ENCODE results near the gene RPS15. TPM values are rescaled to one million over a fixed set of nuclear protein-coding genes. Genes with fewer than 3 reads are reported as not detected.

Gene RPS15
- total RNA-seq, 1 donor from 2014 or later: 1,045 TPM

DNA sequence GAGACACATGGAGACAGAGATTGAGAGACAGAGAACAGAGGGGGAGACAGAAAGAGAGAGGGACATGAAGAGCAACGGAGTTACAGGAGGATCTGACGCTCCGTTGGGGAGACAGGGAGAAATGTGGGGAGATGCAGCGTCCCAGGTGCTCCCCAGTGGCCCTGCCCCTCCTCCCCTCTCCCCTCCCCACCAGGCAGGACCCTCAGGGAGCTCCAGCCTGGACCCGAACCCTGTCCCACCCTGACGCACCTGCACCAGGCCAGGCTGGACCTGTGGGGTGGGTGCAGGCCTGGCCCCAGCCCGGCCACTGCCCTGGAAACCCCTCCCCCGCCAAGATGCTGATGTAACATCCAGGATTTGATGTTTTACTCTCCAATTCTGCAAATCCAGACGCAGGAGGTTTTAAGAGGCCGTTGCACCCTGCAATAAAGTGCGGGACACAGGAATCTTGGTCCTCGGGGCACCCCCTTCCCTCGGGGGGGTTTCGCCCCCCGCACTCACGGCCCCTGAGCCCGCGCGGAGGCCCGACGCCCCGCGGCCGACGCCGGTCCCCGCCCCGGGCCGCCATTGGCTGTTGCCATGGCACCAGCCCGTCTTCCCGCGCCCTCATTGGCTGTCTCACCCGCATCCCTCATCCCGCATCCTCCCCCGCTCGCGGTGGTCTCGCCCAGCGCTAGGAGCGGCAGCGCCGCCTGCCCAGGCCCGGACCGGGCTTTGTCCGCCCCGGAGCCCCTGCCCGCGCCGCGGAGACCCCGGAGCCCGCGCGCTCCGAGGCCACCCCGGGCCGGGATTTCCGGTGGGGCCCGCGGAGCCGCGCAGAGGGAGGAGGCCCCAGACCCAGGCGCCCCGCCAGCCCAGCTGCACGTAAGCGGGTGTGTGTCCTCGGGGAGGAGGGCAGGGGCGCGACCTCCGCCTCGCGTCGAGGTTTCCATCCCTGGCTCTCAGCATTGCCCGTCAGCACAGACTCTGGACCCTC lies 11.6 kb downstream of the RPS15 start, which contains the start of gene APC2:
TSS of gene APC2 (plus strand) at position 655 of the 976 bp plus-strand sequence. CDS start 2,881 bp downstream, outside the sequence.
- Histone ChIP-seq H3K4me3 (ENCODE audit: insufficient read depth, low read depth, low read length) (no peak within 1 kb of the TSS), H3K36me3 (ENCODE audit: insufficient read depth, low read length) (no peaks in the 10 kb centered on the region), H3K9ac (ENCODE audit: low read length) (no peak within 1 kb of the TSS), H3K4me1 (ENCODE audit: insufficient read depth, low read length) (peaks cover 2% of the 10 kb centered on the region), H3K9me3 (ENCODE audit: insufficient read depth, low read depth, low read length) (no peaks in the 10 kb centered on the region), H2AFZ (ENCODE audit: low read depth, low read length) (peak within 1 kb of the TSS; percentile 41), H3K4me2 (ENCODE audit: low read length) (peak within 1 kb of the TSS; percentile 55), H4K20me1 (ENCODE audit: insufficient read depth, low read length) (peaks cover 44% of the 10 kb centered on the region), H3K27ac (ENCODE audit: low read depth, low read length) (no peak within 1 kb of the TSS), H3K79me2 (ENCODE audit: insufficient read depth, low read length) (no peaks in the 10 kb centered on the region), H3K27me3 (ENCODE audit: insufficient read depth, low read length) (peaks cover 41% of the 10 kb centered on the region)
- peak within 1 kb of the TSS; percentile 78 for H3K4me3 Mint-ChIP-seq (ENCODE audit: unreplicated experiment)
- no peaks in the 10 kb centered on the region for H3K9me3 Mint-ChIP-seq (ENCODE audit: unreplicated experiment)
- peak within 1 kb of the TSS; percentile 87 for H3K27ac Mint-ChIP-seq (ENCODE audit: unreplicated experiment)
- peaks cover 38% of the 10 kb centered on the region for H3K27me3 Mint-ChIP-seq (ENCODE audit: low read depth, unreplicated experiment)
- H3K36me3 Mint-ChIP-seq (ENCODE audit: low read depth, unreplicated experiment): peaks cover 4% of the 10 kb centered on the region
- peak; percentile 91 for TF ChIP-seq EZH2 (IDR thresholded peaks at IDR 0.05; ENCODE audit: insufficient read depth, low read length)
- TF ChIP-seq, protein P1, sequence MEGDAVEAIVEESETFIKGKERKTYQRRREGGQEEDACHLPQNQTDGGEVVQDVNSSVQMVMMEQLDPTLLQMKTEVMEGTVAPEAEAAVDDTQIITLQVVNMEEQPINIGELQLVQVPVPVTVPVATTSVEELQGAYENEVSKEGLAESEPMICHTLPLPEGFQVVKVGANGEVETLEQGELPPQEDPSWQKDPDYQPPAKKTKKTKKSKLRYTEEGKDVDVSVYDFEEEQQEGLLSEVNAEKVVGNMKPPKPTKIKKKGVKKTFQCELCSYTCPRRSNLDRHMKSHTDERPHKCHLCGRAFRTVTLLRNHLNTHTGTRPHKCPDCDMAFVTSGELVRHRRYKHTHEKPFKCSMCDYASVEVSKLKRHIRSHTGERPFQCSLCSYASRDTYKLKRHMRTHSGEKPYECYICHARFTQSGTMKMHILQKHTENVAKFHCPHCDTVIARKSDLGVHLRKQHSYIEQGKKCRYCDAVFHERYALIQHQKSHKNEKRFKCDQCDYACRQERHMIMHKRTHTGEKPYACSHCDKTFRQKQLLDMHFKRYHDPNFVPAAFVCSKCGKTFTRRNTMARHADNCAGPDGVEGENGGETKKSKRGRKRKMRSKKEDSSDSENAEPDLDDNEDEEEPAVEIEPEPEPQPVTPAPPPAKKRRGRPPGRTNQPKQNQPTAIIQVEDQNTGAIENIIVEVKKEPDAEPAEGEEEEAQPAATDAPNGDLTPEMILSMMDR (IDR thresholded peaks at IDR 0.05; ENCODE audit: insufficient read depth, low read depth, low read length): no peak
- DNase-seq (ENCODE audit: low read depth) (no peak), FAIRE-seq (no peak)
- no peaks in the 10 kb centered on the region for H3K4me1 Mint-ChIP-seq (ENCODE audit: low read depth, unreplicated experiment)

GRCh38 chr19:1450735-1451731 lies 12.8 kb downstream of the RPS15 start:
- H3K79me2 ChIP-seq (ENCODE audit: insufficient read depth, low read length): no peaks in the 10 kb centered on the region
- H3K9me3 ChIP-seq (ENCODE audit: insufficient read depth, low read depth, low read length): no peaks in the 10 kb centered on the region
- peaks cover 2% of the 10 kb centered on the region for H3K4me1 ChIP-seq (ENCODE audit: insufficient read depth, low read length)
- TF ChIP-seq, protein P1 (IDR thresholded peaks at IDR 0.05; ENCODE audit: insufficient read depth, low read depth, low read length): no peak
- TF ChIP-seq EZH2 (IDR thresholded peaks at IDR 0.05; ENCODE audit: insufficient read depth, low read length): no peak
- H4K20me1 ChIP-seq (ENCODE audit: insufficient read depth, low read length): peaks cover 42% of the 10 kb centered on the region
- Mint-ChIP-seq H3K4me3 (ENCODE audit: unreplicated experiment) (peak overlapping the region; percentile 78), H3K9me3 (ENCODE audit: unreplicated experiment) (no peaks in the 10 kb centered on the region), H3K4me1 (ENCODE audit: low read depth, unreplicated experiment) (no peaks in the 10 kb centered on the region), H3K36me3 (ENCODE audit: low read depth, unreplicated experiment) (peaks cover 8% of the 10 kb centered on the region), H3K27ac (ENCODE audit: unreplicated experiment) (peak overlapping the region; percentile 48), H3K27me3 (ENCODE audit: low read depth, unreplicated experiment) (peaks cover 38% of the 10 kb centered on the region)
- H3K4me2 ChIP-seq (ENCODE audit: low read length): no peak overlapping the region
- no peak overlapping the region for H2AFZ ChIP-seq (ENCODE audit: low read depth, low read length)
- DNase-seq (ENCODE audit: low read depth) (no peak), FAIRE-seq (no peak)
- H3K9ac ChIP-seq (ENCODE audit: low read length): no peak overlapping the region
- H3K27ac ChIP-seq (ENCODE audit: low read depth, low read length): no peak overlapping the region
- no peak overlapping the region for H3K4me3 ChIP-seq (ENCODE audit: insufficient read depth, low read depth, low read length)
- H3K27me3 ChIP-seq (ENCODE audit: insufficient read depth, low read length): peaks cover 41% of the 10 kb centered on the region
- no peaks in the 10 kb centered on the region for H3K36me3 ChIP-seq (ENCODE audit: insufficient read depth, low read length)
